ENCODE results near the gene NXNL1.

- TF ChIP-seq EZH2 (IDR thresholded peaks at IDR 0.05; ENCODE audit: insufficient read depth, poor library complexity, severe bottlenecking): no peak
- TF ChIP-seq EZH2phosphoT487 (IDR thresholded peaks at IDR 0.05; ENCODE audit: insufficient read depth, low read depth): no peak
Measured at GRCh38 chr19:17460372-17461230, at the start of gene NXNL1.

Measured in GM23248 (cell line).